Fibroblast of skin of left biceps (primary cell): Measurements from ENCODE around the gene PDYN.

ENCODE experiments used
- DNase-seq, 2 experiments: peaks; one replicate each; pipeline ENCODE4 v3.0.0-alpha.2; 2013; ENCODE audit warnings: low read depth in 2 of 2

Gene PDYN

GRCh38 chr20:1951436-1952115 lies 42.3 kb downstream of the PDYN start:
- DNase-seq, result no peak

- DNase-seq, result no peak
Measured at GRCh38 chr20:1950836-1951235, 43.0 kb downstream of the PDYN start.

GRCh38 chr20:1949347-1950100 lies 44.3 kb downstream of the PDYN start:
- no peak for DNase-seq

GRCh38 chr20:1947535-1947846 lies 46.4 kb downstream of the PDYN start:
- DNase-seq, result no peak

- DNase-seq, result no peak
Measured at GRCh38 chr20:1946762-1947534, 46.9 kb downstream of the PDYN start.

- DNase-seq, result no peak
Measured at GRCh38 chr20:1946442-1946761, 47.5 kb downstream of the PDYN start.

GRCh38 chr20:1945660-1946059 lies 48.2 kb downstream of the PDYN start:
- DNase-seq, result no peak

GRCh38 chr20:1945134-1945618 lies 48.7 kb downstream of the PDYN start:
- no peak for DNase-seq

- no peak for DNase-seq
Measured at GRCh38 chr20:1944345-1945091, 49.3 kb downstream of the PDYN start.

- DNase-seq, result no peak
Measured at GRCh38 chr20:1943275-1944002, 50.4 kb downstream of the PDYN start.

- no peak for DNase-seq
Measured at GRCh38 chr20:1942486-1943274, 51.2 kb downstream of the PDYN start.

GRCh38 chr20:1942061-1942460 lies 51.8 kb downstream of the PDYN start:
- DNase-seq, result no peak

GRCh38 chr20:1941226-1941625 lies 52.6 kb downstream of the PDYN start:
- no peak for DNase-seq

- DNase-seq, result no peak
Measured at GRCh38 chr20:1940581-1940980, 53.3 kb downstream of the PDYN start.

- DNase-seq, result no peak
Measured at GRCh38 chr20:1939270-1939595, 54.6 kb downstream of the PDYN start.

GRCh38 chr20:1938464-1939269 lies 55.2 kb downstream of the PDYN start:
- no peak for DNase-seq

- DNase-seq, result no peak
Measured at GRCh38 chr20:1937316-1937976, 56.4 kb downstream of the PDYN start.

- no peak for DNase-seq
Measured at GRCh38 chr20:1935696-1936366, 58.0 kb downstream of the PDYN start.
